HepG2 (cell line): ENCODE results near the gene ANAPC16. TPM values are rescaled to one million over a fixed set of nuclear protein-coding genes. Genes with fewer than 3 reads are reported as not detected.

Experiments used
- BCL6 ChIP-seq: IDR thresholded peaks from 2 replicates; pipeline ENCODE4 v1.6.1; 2016; ENCODE audit warnings: missing genetic modification reagents, missing compliant biosample characterization
- CREB1 ChIP-seq, 2 experiments: fragments of 450-650 bp in 1 of 2; IDR thresholded peaks; 2 replicates each; pipeline ENCODE4 v1.6.1; 2016 to 2017; ENCODE audit warnings: control low read depth in 1 of 2, mild to moderate bottlenecking in 1 of 2, missing compliant biosample characterization in 1 of 2, missing genetic modification characterization in 1 of 2
- FIP1L1 ChIP-seq: fragments of 200-400 bp; formaldehyde crosslinking; IDR thresholded peaks from 2 replicates; pipeline ENCODE4 v1.6.1; 2018; ENCODE audit warnings: low read depth, mild to moderate bottlenecking, low read length, moderate library complexity, borderline replicate concordance; ENCODE audit not compliant: insufficient read depth
- IRX3 ChIP-seq: sonication (generic); formaldehyde crosslinking; IDR thresholded peaks from 2 replicates; pipeline ENCODE4 v1.8.1; 2023; ENCODE audit warnings: mild to moderate bottlenecking, low read depth, missing genetic modification reagents, borderline replicate concordance
- JARID2 ChIP-seq: sonication (generic); formaldehyde crosslinking; IDR thresholded peaks from 2 replicates; pipeline ENCODE4 v1.8.1; 2023; ENCODE audit warnings: missing genetic modification reagents, inconsistent platforms; ENCODE audit not compliant: insufficient replicate concordance
- KAT8 ChIP-seq: IDR thresholded peaks from 2 replicates; pipeline ENCODE4 v1.6.1; 2016; ENCODE audit warnings: missing genetic modification reagents, missing compliant biosample characterization
- KLF15 ChIP-seq: sonication (generic); formaldehyde crosslinking; IDR thresholded peaks from 2 replicates; pipeline ENCODE4 v1.8.1; 2023; ENCODE audit warnings: borderline replicate concordance, mild to moderate bottlenecking, inconsistent platforms, missing genetic modification reagents, mixed read lengths
- PLRG1 ChIP-seq: fragments of 450-650 bp; conservative IDR thresholded peaks from 2 replicates; pipeline ENCODE4 v1.6.1; 2016
- RAD51 ChIP-seq: fragments of 450-650 bp; IDR thresholded peaks from 2 replicates; pipeline ENCODE4 v1.6.1; 2016; ENCODE audit warnings: borderline replicate concordance
- TBP ChIP-seq: sonication (generic); formaldehyde crosslinking; IDR thresholded peaks from 2 replicates; pipeline ENCODE4 v1.5.0; 2020; ENCODE audit warnings: missing genetic modification reagents
- polyA plus RNA-seq, 8 experiments: library from polyadenylated mRNA; depleted of rRNA in 3 of 8; stranded (reverse) in 7 of 8; unstranded in 1 of 8; fragments of >200 nt; fragmentation: Illumina TruSeq in 4 of 8; extraction: Trizol in 4 of 8; gene quantifications; 2 replicates each; pipeline versions ENCODE4 v1.2.1 to v1.2.3, GENCODE V29; 2011 to 2016; ENCODE audit warnings: low read depth in 4 of 8, missing spikeins in 1 of 8, mixed read lengths in 1 of 8; ENCODE audit not compliant: insufficient read depth in 1 of 8
- total RNA-seq, 5 experiments: library from RNA; depleted of rRNA; stranded (reverse); fragments of >200 nt; fragmentation: Illumina TruSeq; extraction: Trizol; gene quantifications; 2 replicates each; pipeline ENCODE4 v1.2.3, GENCODE V29; 2016; ENCODE audit warnings: low read depth in 1 of 5
- TF ChIP-seq, protein P1 (sequence below): sonication (generic); formaldehyde crosslinking; conservative IDR thresholded peaks from 2 replicates; pipeline ENCODE4 v1.4.0; 2020; ENCODE audit warnings: missing genetic modification reagents
- TF ChIP-seq, protein P2 (sequence below): IDR thresholded peaks from 2 replicates; pipeline ENCODE4 v1.6.1; 2016; ENCODE audit warnings: missing biosample characterization, missing genetic modification reagents, low read depth
- TF ChIP-seq, protein P3 (sequence below): sonication (generic); formaldehyde crosslinking; conservative IDR thresholded peaks from 2 replicates; pipeline ENCODE4 v1.4.0; 2020; ENCODE audit warnings: missing genetic modification reagents
- TF ChIP-seq, protein P4 (sequence below), 2 experiments: fragments of 450-650 bp in 1 of 2; sonication (generic) in 1 of 2; formaldehyde crosslinking; IDR thresholded peaks; 2 replicates each; pipeline versions ENCODE4 v1.5.0 to v1.8.0; 2020 to 2022; ENCODE audit warnings: mild to moderate bottlenecking in 1 of 2, missing genetic modification reagents in 1 of 2
- TF ChIP-seq, protein P5 (sequence below): sonication (generic); formaldehyde crosslinking; conservative IDR thresholded peaks from 2 replicates; pipeline ENCODE4 v1.4.0; 2020; ENCODE audit warnings: mild to moderate bottlenecking, missing genetic modification reagents, moderate library complexity
- TF ChIP-seq, protein P6 (sequence below): sonication (generic); formaldehyde crosslinking; IDR thresholded peaks from 2 replicates; pipeline ENCODE4 v1.8.0; 2022; ENCODE audit warnings: mild to moderate bottlenecking, missing genetic modification reagents

Gene ANAPC16
- total and polyA plus RNA-seq, 2 of the 13 experiments (the other 11 are each of a cell fraction or from before 2014, with no cell fraction given), result 74.8 to 89.4 TPM

DNA sequence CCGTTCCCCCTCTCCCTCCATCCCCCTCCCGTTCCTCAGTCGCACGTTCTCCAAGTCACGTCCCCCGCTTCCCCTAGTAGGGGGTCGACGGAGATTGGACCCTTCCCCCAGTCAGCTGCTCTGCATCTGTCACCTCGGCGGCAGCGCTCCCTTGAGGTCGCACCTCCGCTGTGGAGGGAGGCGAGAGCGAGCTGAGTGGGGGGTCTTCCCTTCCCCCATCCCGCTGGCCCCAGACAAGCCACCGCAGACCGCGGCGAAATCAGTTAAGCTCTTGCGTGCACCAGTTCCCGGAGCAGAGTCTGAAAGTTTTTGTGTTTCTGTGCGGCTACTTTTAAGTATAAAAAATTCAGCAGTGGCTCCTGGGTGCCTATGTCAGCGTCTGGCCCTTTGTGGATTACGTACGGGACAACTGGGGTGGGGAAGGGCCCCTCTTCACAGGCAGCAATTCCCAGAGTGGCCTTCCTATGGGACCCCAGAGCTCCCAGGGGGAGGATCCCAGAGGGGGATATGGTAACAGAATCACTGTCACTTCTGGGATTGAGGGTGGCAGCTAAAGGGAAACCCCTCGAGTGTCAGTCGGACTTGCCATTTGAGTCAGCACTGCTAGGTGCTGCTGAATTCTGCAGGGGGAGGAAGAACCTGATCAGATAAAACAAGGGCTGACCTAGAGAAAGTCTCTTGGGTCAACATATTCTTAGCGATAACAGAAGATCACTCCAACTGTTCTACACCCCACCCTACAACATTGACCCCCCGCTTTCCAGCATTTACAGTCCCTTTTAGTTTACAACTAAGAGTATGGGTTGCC, 45.4 kb downstream of the ANAPC16 start (continued):
- peak; percentile 7; the same call in 1 of the 2 replicates for TF ChIP-seq KAT8
- TF ChIP-seq, protein P1, sequence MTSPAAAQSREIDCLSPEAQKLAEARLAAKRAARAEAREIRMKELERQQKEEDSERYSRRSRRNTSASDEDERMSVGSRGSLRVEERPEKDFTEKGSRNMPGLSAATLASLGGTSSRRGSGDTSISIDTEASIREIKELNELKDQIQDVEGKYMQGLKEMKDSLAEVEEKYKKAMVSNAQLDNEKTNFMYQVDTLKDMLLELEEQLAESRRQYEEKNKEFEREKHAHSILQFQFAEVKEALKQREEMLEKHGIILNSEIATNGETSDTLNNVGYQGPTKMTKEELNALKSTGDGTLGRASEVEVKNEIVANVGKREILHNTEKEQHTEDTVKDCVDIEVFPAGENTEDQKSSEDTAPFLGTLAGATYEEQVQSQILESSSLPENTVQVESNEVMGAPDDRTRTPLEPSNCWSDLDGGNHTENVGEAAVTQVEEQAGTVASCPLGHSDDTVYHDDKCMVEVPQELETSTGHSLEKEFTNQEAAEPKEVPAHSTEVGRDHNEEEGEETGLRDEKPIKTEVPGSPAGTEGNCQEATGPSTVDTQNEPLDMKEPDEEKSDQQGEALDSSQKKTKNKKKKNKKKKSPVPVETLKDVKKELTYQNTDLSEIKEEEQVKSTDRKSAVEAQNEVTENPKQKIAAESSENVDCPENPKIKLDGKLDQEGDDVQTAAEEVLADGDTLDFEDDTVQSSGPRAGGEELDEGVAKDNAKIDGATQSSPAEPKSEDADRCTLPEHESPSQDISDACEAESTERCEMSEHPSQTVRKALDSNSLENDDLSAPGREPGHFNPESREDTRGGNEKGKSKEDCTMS (CRISPR knock-in tag), result no peak
- TF ChIP-seq, protein P2, sequence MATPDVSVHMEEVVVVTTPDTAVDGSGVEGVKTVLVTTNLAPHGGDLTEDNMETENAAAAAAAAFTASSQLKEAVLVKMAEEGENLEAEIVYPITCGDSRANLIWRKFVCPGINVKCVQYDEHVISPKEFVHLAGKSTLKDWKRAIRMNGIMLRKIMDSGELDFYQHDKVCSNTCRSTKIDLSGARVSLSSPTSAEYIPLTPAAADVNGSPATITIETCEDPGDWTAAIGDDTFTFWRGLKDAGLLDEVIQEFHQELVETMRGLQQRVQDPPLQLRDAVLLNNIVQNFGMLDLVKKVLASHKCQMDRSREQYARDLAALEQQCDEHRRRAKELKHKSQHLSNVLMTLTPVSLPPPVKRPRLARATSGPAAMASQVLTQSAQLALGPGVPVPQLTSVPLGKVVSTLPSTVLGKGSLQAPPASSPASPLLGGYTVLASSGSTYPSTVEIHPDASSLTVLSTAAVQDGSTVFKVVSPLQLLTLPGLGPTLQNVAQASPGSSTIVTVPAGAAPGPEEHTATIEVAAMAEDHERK (CRISPR knock-in tag), result no peak; the same call in 1 of the 2 replicates
- TF ChIP-seq RAD51, result no peak
- TF ChIP-seq, protein P3, sequence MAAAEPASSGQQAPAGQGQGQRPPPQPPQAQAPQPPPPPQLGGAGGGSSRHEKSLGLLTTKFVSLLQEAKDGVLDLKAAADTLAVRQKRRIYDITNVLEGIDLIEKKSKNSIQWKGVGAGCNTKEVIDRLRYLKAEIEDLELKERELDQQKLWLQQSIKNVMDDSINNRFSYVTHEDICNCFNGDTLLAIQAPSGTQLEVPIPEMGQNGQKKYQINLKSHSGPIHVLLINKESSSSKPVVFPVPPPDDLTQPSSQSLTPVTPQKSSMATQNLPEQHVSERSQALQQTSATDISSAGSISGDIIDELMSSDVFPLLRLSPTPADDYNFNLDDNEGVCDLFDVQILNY, result no peak
- no peak for TF ChIP-seq CREB1 (IDR thresholded peaks at IDR 0.05)
- TF ChIP-seq CREB1 (CRISPR knock-in tag; IDR thresholded peaks at IDR 0.05), result peak; percentile 59
- TF ChIP-seq, protein P4, sequence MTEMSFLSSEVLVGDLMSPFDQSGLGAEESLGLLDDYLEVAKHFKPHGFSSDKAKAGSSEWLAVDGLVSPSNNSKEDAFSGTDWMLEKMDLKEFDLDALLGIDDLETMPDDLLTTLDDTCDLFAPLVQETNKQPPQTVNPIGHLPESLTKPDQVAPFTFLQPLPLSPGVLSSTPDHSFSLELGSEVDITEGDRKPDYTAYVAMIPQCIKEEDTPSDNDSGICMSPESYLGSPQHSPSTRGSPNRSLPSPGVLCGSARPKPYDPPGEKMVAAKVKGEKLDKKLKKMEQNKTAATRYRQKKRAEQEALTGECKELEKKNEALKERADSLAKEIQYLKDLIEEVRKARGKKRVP (CRISPR knock-in tag; IDR thresholded peaks at IDR 0.05), result peak in 1 of 2 experiments; percentile 61; a peak in 1 of 4 replicates
- TF ChIP-seq IRX3 (CRISPR knock-in tag), result no peak
- 0 out of 2 replicates have a peak, but pooled peaks have one; percentile 22 for TF ChIP-seq KLF15 (CRISPR knock-in tag)
- TF ChIP-seq, protein P5, sequence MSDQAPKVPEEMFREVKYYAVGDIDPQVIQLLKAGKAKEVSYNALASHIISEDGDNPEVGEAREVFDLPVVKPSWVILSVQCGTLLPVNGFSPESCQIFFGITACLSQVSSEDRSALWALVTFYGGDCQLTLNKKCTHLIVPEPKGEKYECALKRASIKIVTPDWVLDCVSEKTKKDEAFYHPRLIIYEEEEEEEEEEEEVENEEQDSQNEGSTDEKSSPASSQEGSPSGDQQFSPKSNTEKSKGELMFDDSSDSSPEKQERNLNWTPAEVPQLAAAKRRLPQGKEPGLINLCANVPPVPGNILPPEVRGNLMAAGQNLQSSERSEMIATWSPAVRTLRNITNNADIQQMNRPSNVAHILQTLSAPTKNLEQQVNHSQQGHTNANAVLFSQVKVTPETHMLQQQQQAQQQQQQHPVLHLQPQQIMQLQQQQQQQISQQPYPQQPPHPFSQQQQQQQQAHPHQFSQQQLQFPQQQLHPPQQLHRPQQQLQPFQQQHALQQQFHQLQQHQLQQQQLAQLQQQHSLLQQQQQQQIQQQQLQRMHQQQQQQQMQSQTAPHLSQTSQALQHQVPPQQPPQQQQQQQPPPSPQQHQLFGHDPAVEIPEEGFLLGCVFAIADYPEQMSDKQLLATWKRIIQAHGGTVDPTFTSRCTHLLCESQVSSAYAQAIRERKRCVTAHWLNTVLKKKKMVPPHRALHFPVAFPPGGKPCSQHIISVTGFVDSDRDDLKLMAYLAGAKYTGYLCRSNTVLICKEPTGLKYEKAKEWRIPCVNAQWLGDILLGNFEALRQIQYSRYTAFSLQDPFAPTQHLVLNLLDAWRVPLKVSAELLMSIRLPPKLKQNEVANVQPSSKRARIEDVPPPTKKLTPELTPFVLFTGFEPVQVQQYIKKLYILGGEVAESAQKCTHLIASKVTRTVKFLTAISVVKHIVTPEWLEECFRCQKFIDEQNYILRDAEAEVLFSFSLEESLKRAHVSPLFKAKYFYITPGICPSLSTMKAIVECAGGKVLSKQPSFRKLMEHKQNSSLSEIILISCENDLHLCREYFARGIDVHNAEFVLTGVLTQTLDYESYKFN (CRISPR knock-in tag), result peak; percentile 61
- TF ChIP-seq, protein P6, sequence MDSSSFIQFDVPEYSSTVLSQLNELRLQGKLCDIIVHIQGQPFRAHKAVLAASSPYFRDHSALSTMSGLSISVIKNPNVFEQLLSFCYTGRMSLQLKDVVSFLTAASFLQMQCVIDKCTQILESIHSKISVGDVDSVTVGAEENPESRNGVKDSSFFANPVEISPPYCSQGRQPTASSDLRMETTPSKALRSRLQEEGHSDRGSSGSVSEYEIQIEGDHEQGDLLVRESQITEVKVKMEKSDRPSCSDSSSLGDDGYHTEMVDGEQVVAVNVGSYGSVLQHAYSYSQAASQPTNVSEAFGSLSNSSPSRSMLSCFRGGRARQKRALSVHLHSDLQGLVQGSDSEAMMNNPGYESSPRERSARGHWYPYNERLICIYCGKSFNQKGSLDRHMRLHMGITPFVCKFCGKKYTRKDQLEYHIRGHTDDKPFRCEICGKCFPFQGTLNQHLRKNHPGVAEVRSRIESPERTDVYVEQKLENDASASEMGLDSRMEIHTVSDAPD, result peak; percentile 19; the same call in 1 of the 2 replicates
- TF ChIP-seq FIP1L1, result no peak; the same call in 1 of the 2 replicates
- no peak for TF ChIP-seq JARID2 (CRISPR knock-in tag)
- TF ChIP-seq BCL6 (CRISPR knock-in tag), result 0 out of 2 replicates have a peak, but pooled peaks have one; percentile 4
- no peak for TF ChIP-seq TBP
- TF ChIP-seq PLRG1, result no peak
